Testis (tissue), 3 donors: Measurements from ENCODE around the gene MOBP. TPM values are rescaled to one million over a fixed set of nuclear protein-coding genes. Genes with fewer than 3 reads are reported as not detected.
"Not testable (repeated sequence)": the region's sequence is repeated elsewhere in the genome, so short reads cannot be mapped to it uniquely, and the experiment has no call there.

ENCODE experiments used
- DNase-seq: peaks from one replicate; pipeline ENCODE4 v3.0.0-alpha.2; 2019
- H3K27ac ChIP-seq, 2 donors: fragments of 200-600 bp; sonication (generic); one replicate each; pipeline ENCODE4 v1.5.1; 2019
- H3K27me3 ChIP-seq: fragments of 200-600 bp; sonication (generic); one replicate; pipeline ENCODE4 v1.5.1; 2019
- H3K36me3 ChIP-seq: fragments of 200-600 bp; sonication (generic); one replicate; pipeline ENCODE4 v1.5.1; 2017; ENCODE audit warnings: low read depth; ENCODE audit errors: missing control alignments
- H3K4me1 ChIP-seq: fragments of 200-600 bp; sonication (generic); one replicate; pipeline ENCODE4 v1.5.1; 2019
- H3K4me3 ChIP-seq, 2 donors: fragments of 200-600 bp; sonication (generic); one replicate each; pipeline ENCODE4 v1.5.1; 2017 to 2019
- H3K9me3 ChIP-seq: fragments of 200-600 bp; sonication (generic); one replicate; pipeline ENCODE4 v1.5.1; 2017
- POLR2A ChIP-seq: fragments of 450-650 bp; IDR thresholded peaks from one replicate; pipeline ENCODE4 v1.6.1; 2017; ENCODE audit warnings: antibody characterized with exemption, mild to moderate bottlenecking, moderate library complexity
- WGBS, 2 donors: methylation state at CpG; one replicate each; pipeline ENCODE4 v1.1.5; 2018; 5-methylcytosine and 5-hydroxymethylcytosine counted together
- intact Hi-C: fragments of 100-400 bp; cut with DNase I; formaldehyde crosslinking; loops from one replicate; pipeline ENCODE4 v1.15.1; 2023; ENCODE audit warnings: low total_unique reads
- polyA plus RNA-seq: library from polyadenylated mRNA; stranded (reverse); fragments of 350-450 nt; fragmentation: Illumina TruSeq; extraction: RNeasy Lipid Tissue Mini Kit (QIAGEN cat#74804); gene quantifications from one replicate; pipeline ENCODE4 v1.2.3, GENCODE V29; 2014; ENCODE audit warnings: low read depth, low replicate concordance; ENCODE audit not compliant: insufficient read depth
- total RNA-seq, 2 donors: library from RNA; depleted of rRNA; stranded (reverse); fragments of >200 nt; gene quantifications; one replicate each; pipeline ENCODE4 v1.2.3, GENCODE V29; 2016
- TF ChIP-seq, protein P1 (sequence below), 3 experiments: fragments of 450-650 bp in 2 of 3; fragments of 200-600 bp in 1 of 3; sonication (generic) in 1 of 3; IDR thresholded peaks; one replicate each; pipeline ENCODE4 v1.5.1; 2016 to 2019; ENCODE audit warnings: antibody characterized with exemption in 3 of 3, mild to moderate bottlenecking in 2 of 3, moderate library complexity in 1 of 3

The MOBP gene
- total and polyA plus RNA-seq, 3 donors from 2014 or later: 5.6 to 19.5 (median 8.5) TPM

DNA sequence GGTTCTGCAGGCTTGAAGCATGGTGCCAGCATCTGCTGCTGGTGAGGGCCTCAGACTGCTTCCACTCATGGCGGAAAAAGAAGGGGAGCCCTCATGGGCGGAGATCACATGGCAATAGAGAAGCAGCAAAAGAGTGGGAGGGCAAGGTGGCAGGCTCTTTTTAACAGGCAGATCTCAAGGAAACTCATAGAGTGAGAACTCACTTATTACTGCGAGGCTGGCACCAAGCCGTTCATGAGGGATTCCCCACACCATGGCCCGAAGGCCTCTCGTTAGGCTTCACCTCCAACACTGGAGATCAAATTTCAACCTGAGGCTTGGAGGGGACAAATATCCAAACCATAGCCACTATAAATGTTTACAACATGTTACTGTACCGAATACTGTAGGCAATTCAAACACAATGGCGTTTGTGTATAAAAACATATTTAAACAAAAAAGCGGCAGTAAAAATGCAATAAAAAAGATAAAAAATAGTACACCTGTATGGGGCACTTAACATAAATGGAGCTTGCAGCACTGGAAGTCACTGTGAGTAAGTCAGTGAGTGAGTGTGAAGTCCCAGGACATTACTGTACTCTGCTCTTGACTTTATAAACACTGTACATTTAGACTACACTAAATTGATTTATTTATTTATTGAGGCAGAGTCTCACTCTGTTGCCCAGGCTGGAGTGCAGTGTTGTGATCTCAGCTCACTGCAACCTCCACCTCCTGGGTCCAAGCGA is 18.8 kb upstream of the MOBP start:
- 69 to 75% methylated on average over 10 of the region's 10 CpGs for WGBS, 2 donors
- Histone ChIP-seq H3K27me3 (no peaks in the 10 kb centered on the region), H3K27ac (no peak overlapping the region), H3K4me1 (no peaks in the 10 kb centered on the region), H3K9me3 (no peaks in the 10 kb centered on the region), H3K4me3 (no peak overlapping the region), H3K36me3 (no peaks in the 10 kb centered on the region)
- intact Hi-C loops: no loop called here
- DNase-seq: no peak
- no peak for TF ChIP-seq POLR2A
- TF ChIP-seq, protein P1, sequence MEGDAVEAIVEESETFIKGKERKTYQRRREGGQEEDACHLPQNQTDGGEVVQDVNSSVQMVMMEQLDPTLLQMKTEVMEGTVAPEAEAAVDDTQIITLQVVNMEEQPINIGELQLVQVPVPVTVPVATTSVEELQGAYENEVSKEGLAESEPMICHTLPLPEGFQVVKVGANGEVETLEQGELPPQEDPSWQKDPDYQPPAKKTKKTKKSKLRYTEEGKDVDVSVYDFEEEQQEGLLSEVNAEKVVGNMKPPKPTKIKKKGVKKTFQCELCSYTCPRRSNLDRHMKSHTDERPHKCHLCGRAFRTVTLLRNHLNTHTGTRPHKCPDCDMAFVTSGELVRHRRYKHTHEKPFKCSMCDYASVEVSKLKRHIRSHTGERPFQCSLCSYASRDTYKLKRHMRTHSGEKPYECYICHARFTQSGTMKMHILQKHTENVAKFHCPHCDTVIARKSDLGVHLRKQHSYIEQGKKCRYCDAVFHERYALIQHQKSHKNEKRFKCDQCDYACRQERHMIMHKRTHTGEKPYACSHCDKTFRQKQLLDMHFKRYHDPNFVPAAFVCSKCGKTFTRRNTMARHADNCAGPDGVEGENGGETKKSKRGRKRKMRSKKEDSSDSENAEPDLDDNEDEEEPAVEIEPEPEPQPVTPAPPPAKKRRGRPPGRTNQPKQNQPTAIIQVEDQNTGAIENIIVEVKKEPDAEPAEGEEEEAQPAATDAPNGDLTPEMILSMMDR (IDR thresholded peaks at IDR 0.05): no peak

DNA sequence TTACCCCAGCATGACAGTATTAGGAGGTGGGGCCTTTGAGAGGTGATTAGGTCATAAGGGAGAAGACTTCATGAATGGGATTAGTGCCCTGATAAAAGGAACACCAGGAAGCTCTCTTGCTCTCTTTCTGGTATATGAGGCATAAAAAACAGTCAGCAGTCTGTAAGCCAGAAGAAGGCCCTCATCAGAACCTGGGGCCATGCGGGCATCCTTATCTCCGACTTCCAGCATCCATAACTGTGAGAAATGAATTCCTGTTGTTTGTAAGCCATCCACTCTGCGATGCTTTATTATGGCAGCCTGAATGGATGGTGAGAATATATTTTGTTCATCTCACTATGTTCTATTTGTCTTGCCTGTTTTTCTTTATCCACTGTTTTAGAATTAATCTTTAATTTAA is 17.7 kb upstream of the MOBP start:
- no peaks in the 10 kb centered on the region for H3K4me1 ChIP-seq
- no peaks in the 10 kb centered on the region for H3K36me3 ChIP-seq
- H3K27ac ChIP-seq: no peak overlapping the region
- intact Hi-C loops: no loop called here
- no peaks in the 10 kb centered on the region for H3K27me3 ChIP-seq
- DNase-seq: no peak
- WGBS, 2 donors: 64 to 77% methylated on average over 3 of the region's 3 CpGs
- TF ChIP-seq, protein P1 (IDR thresholded peaks at IDR 0.05): no peak
- no peak for TF ChIP-seq POLR2A
- H3K4me3 ChIP-seq: no peak overlapping the region
- no peaks in the 10 kb centered on the region for H3K9me3 ChIP-seq

DNA sequence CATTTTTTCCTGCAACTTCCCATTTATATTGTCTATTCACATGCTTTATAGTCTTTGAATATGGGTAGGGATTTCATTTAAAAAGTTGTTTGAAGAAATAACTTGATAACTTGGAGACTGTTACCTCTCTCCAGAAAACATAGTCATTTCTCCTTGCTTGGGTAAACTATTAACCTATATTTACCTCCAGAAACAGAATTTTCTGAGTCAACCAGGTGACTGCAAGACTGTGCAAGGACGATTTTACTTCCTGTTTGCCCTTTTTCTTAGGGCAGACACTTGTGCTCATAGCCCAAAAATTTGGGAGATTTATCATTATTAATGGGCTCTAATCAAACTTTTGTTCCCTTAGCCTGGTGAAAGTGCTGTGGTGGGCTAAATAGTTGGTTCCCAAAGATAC is 14.3 kb upstream of the MOBP start:
- Histone ChIP-seq H3K4me1 (no peaks in the 10 kb centered on the region), H3K27ac (no peak overlapping the region), H3K36me3 (no peaks in the 10 kb centered on the region), H3K9me3 (no peaks in the 10 kb centered on the region), H3K4me3 (no peak overlapping the region), H3K27me3 (no peaks in the 10 kb centered on the region)
- no peak for TF ChIP-seq POLR2A
- TF ChIP-seq, protein P1 (IDR thresholded peaks at IDR 0.05): no peak
- DNase-seq: no peak
- intact Hi-C loops: no loop called here
- 75 to 86% methylated on average over 1 of the region's 1 CpG for WGBS, 2 donors

DNA sequence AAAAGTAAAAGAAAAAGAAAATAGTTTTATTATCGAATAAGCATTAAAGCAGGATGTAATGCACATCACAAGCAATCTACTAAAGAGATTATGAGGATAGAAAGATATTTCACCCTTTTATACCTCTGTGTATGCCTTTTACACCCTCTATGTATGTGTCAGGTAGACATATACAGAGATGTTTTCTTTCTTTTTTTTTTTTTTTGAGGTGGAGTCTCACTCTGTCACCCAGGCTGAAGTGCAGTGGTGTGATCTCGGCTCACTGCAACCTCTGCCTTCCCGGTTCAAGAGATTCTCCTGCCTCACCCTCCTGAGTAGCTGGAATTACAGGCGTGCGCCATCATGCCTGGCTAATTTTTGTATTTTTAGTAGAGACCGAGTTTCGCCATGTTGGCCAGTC is 13.6 kb upstream of the MOBP start:
- H3K27me3 ChIP-seq, H3K27ac ChIP-seq, H3K36me3 ChIP-seq, DNase-seq, intact Hi-C loops, H3K4me3 ChIP-seq, H3K4me1 ChIP-seq, H3K9me3 ChIP-seq: not testable (repeated sequence)
- WGBS, 2 donors: 95 to 97% methylated on average over 7 of the region's 7 CpGs

DNA sequence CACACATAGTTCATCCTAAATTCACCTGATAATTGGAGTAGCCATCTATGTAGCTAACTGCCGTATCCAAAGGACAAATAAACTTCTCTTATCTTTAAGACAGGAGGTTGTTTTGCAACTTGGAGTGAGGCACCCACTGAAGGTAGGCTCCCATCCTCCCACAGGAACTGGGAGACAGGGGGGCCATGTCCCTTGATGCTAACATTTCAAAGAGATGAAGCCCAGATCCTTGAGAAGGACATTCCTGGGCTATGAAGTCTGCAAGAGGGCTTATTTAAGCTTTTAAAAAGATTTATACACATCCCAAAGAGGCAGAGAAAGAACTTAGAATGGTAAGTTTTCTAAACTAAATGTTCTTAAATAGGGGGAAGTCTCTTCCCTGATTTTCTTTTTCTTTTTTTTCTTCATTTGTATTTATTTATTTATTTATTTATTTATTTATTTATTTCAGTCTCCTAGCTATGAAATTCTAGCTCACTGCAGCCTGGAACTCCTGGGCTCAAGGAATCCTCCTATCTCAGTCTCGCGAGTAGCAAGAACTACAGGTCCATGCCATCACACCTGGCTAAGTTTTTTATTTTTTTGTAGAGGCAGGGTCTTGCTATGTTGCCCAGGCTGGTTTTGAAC is 12.8 kb upstream of the MOBP start:
- Histone ChIP-seq H3K4me1 (no peaks in the 10 kb centered on the region), H3K27ac (no peak overlapping the region), H3K27me3 (no peaks in the 10 kb centered on the region), H3K4me3 (no peak overlapping the region), H3K36me3 (no peaks in the 10 kb centered on the region), H3K9me3 (no peaks in the 10 kb centered on the region)
- TF ChIP-seq, protein P1 (IDR thresholded peaks at IDR 0.05): no peak
- no peak for TF ChIP-seq POLR2A
- DNase-seq: no peak
- intact Hi-C loops: no loop called here
- 47 to 68% methylated on average over 2 to 3 of the region's 3 CpGs for WGBS, 2 donors
